Activated T-helper 17 cell treated with anti-CD3 and anti-CD28 coated beads, Interleukin-2, amount 50 U/mL, for 72 hours (primary cell): ENCODE results near the gene MAP4K4. TPM values are rescaled to one million over a fixed set of nuclear protein-coding genes. Genes with fewer than 3 reads are reported as not detected.
"Not testable (repeated sequence)": the region's sequence is repeated elsewhere in the genome, so short reads cannot be mapped to it uniquely, and the experiment has no call there.

Source experiments
- ATAC-seq: fragments of 150-1000 bp; cut with Tn5 transposase; replicated peaks from 2 replicates; pipeline ENCODE4 v1.10.0; 2021; ENCODE audit warnings: mild to moderate bottlenecking, moderate library complexity
- H3K27ac Mint-ChIP-seq: one replicate; pipeline ENCODE4 v1.8.0; 2022; ENCODE audit warnings: mixed read lengths
- H3K27me3 Mint-ChIP-seq: one replicate; pipeline ENCODE4 v1.8.0; 2022; ENCODE audit warnings: mixed read lengths
- H3K36me3 Mint-ChIP-seq: one replicate; pipeline ENCODE4 v1.8.0; 2022; ENCODE audit warnings: low read depth, mild to moderate bottlenecking, mixed read lengths
- H3K4me1 Mint-ChIP-seq: one replicate; pipeline ENCODE4 v1.8.0; 2022; ENCODE audit warnings: mixed read lengths
- H3K4me3 Mint-ChIP-seq: one replicate; pipeline ENCODE4 v1.8.0; 2022; ENCODE audit warnings: mild to moderate bottlenecking, mixed read lengths
- H3K9me3 Mint-ChIP-seq: one replicate; pipeline ENCODE4 v1.8.0; 2022; ENCODE audit warnings: mixed read lengths
- total RNA-seq, 2 donors: library from RNA; stranded (reverse); gene quantifications; one replicate each; pipeline ENCODE4 v1.2.3, GENCODE V29; 2022

MAP4K4 gene
- total RNA-seq, 2 donors from 2014 or later: 26.4 to 54.9 TPM

GRCh38 chr2:101769726-101770125, 72.2 kb downstream of the MAP4K4 start:
- H3K4me3 Mint-ChIP-seq, H3K27me3 Mint-ChIP-seq, H3K27ac Mint-ChIP-seq, H3K36me3 Mint-ChIP-seq, ATAC-seq, H3K9me3 Mint-ChIP-seq: not testable (repeated sequence)
- H3K4me1 Mint-ChIP-seq: peaks cover 62% of the 10 kb centered on the region

GRCh38 chr2:101770726-101771125, 73.2 kb downstream of the MAP4K4 start:
- peak; percentile 56 for ATAC-seq
- no peaks in the 10 kb centered on the region for H3K9me3 Mint-ChIP-seq
- no peak overlapping the region for H3K27ac Mint-ChIP-seq
- H3K4me1 Mint-ChIP-seq: peaks cover 63% of the 10 kb centered on the region
- H3K4me3 Mint-ChIP-seq: peak overlapping the region; percentile 13
- H3K36me3 Mint-ChIP-seq: no peaks in the 10 kb centered on the region
- no peaks in the 10 kb centered on the region for H3K27me3 Mint-ChIP-seq

GRCh38 chr2:101771227-101771902, 73.9 kb downstream of the MAP4K4 start:
- H3K27ac Mint-ChIP-seq: no peak overlapping the region

GRCh38 chr2:101771910-101772321, 74.4 kb downstream of the MAP4K4 start:
- Mint-ChIP-seq H3K4me1 (peaks cover 55% of the 10 kb centered on the region), H3K27ac (no peak overlapping the region), H3K4me3 (peak overlapping the region; percentile 13), H3K27me3 (no peaks in the 10 kb centered on the region), H3K36me3 (no peaks in the 10 kb centered on the region), H3K9me3 (no peaks in the 10 kb centered on the region)
- no peak for ATAC-seq

More at GRCh38 chr2:101771227-101771902, 73.9 kb downstream of the MAP4K4 start:
- no peaks in the 10 kb centered on the region for H3K27me3 Mint-ChIP-seq
- H3K4me1 Mint-ChIP-seq: peaks cover 61% of the 10 kb centered on the region
- H3K9me3 Mint-ChIP-seq: no peaks in the 10 kb centered on the region
- H3K36me3 Mint-ChIP-seq: no peaks in the 10 kb centered on the region
- no peak for ATAC-seq
- H3K4me3 Mint-ChIP-seq: peak overlapping the region; percentile 13

- Mint-ChIP-seq H3K27me3 (no peaks in the 10 kb centered on the region), H3K4me1 (peaks cover 66% of the 10 kb centered on the region), H3K36me3 (no peaks in the 10 kb centered on the region), H3K27ac (no peak overlapping the region), H3K4me3 (peak overlapping the region; percentile 44), H3K9me3 (no peaks in the 10 kb centered on the region)
- ATAC-seq: no peak
Observed at GRCh38 chr2:101773137-101773536, 75.6 kb downstream of the MAP4K4 start.

- not testable (repeated sequence) for H3K27ac Mint-ChIP-seq, ATAC-seq, H3K27me3 Mint-ChIP-seq, H3K36me3 Mint-ChIP-seq, H3K9me3 Mint-ChIP-seq
- peaks cover 61% of the 10 kb centered on the region for H3K4me1 Mint-ChIP-seq
- peak overlapping the region; percentile 6 for H3K4me3 Mint-ChIP-seq
Observed at GRCh38 chr2:101773961-101774360, 76.5 kb downstream of the MAP4K4 start.

GRCh38 chr2:101775092-101775491, 77.6 kb downstream of the MAP4K4 start:
- Mint-ChIP-seq H3K36me3 (no peaks in the 10 kb centered on the region), H3K9me3 (no peaks in the 10 kb centered on the region), H3K27me3 (no peaks in the 10 kb centered on the region), H3K27ac (no peak overlapping the region), H3K4me1 (peaks cover 63% of the 10 kb centered on the region), H3K4me3 (peak overlapping the region; percentile 1)
- peak; percentile 33 for ATAC-seq

- no peak overlapping the region for H3K27ac Mint-ChIP-seq
- peaks cover 66% of the 10 kb centered on the region for H3K4me1 Mint-ChIP-seq
- ATAC-seq: no peak
- H3K36me3 Mint-ChIP-seq: no peaks in the 10 kb centered on the region
- no peaks in the 10 kb centered on the region for H3K27me3 Mint-ChIP-seq
- no peaks in the 10 kb centered on the region for H3K9me3 Mint-ChIP-seq
- peak overlapping the region; percentile 1 for H3K4me3 Mint-ChIP-seq
Observed at GRCh38 chr2:101775636-101776035, 78.1 kb downstream of the MAP4K4 start.

GRCh38 chr2:101776172-101777043, 78.9 kb downstream of the MAP4K4 start:
- no peak overlapping the region for H3K4me3 Mint-ChIP-seq
- no peak for ATAC-seq
- H3K36me3 Mint-ChIP-seq: no peaks in the 10 kb centered on the region
- H3K9me3 Mint-ChIP-seq: no peaks in the 10 kb centered on the region
- H3K27ac Mint-ChIP-seq: no peak overlapping the region
- no peaks in the 10 kb centered on the region for H3K27me3 Mint-ChIP-seq
- peaks cover 65% of the 10 kb centered on the region for H3K4me1 Mint-ChIP-seq

GRCh38 chr2:101777337-101777736, 79.8 kb downstream of the MAP4K4 start:
- Mint-ChIP-seq H3K4me1 (peaks cover 70% of the 10 kb centered on the region), H3K4me3 (peak overlapping the region; percentile 11), H3K36me3 (no peaks in the 10 kb centered on the region), H3K27ac (peak overlapping the region; percentile 7), H3K9me3 (no peaks in the 10 kb centered on the region), H3K27me3 (no peaks in the 10 kb centered on the region)
- ATAC-seq: no peak

GRCh38 chr2:101778102-101778501, 80.6 kb downstream of the MAP4K4 start:
- Mint-ChIP-seq H3K4me3 (no peak overlapping the region), H3K36me3 (no peaks in the 10 kb centered on the region), H3K9me3 (no peaks in the 10 kb centered on the region), H3K4me1 (peaks cover 70% of the 10 kb centered on the region), H3K27me3 (no peaks in the 10 kb centered on the region), H3K27ac (no peak overlapping the region)
- ATAC-seq: no peak

GRCh38 chr2:101779190-101779589, 81.7 kb downstream of the MAP4K4 start:
- Mint-ChIP-seq H3K27ac (peak overlapping the region; percentile 39), H3K27me3 (no peaks in the 10 kb centered on the region), H3K36me3 (no peaks in the 10 kb centered on the region), H3K4me1 (peaks cover 62% of the 10 kb centered on the region), H3K4me3 (peak overlapping the region; percentile 53), H3K9me3 (no peaks in the 10 kb centered on the region)
- no peak for ATAC-seq

- Mint-ChIP-seq H3K4me1 (peaks cover 59% of the 10 kb centered on the region), H3K9me3 (no peaks in the 10 kb centered on the region), H3K36me3 (no peaks in the 10 kb centered on the region), H3K27ac (peak overlapping the region; percentile 39), H3K27me3 (no peaks in the 10 kb centered on the region), H3K4me3 (peak overlapping the region; percentile 53)
- peak; percentile 32 for ATAC-seq
Observed at GRCh38 chr2:101779656-101780055, 82.1 kb downstream of the MAP4K4 start.

GRCh38 chr2:101781326-101781725, 83.8 kb downstream of the MAP4K4 start:
- peak overlapping the region; percentile 79 for H3K27ac Mint-ChIP-seq
- peaks cover 54% of the 10 kb centered on the region for H3K4me1 Mint-ChIP-seq
- no peaks in the 10 kb centered on the region for H3K36me3 Mint-ChIP-seq
- ATAC-seq: peak; percentile 16
- H3K4me3 Mint-ChIP-seq: peak overlapping the region; percentile 78
- no peaks in the 10 kb centered on the region for H3K27me3 Mint-ChIP-seq
- H3K9me3 Mint-ChIP-seq: no peaks in the 10 kb centered on the region
